ENCODE measurements around the gene ERF.

ERF gene

GRCh38 chr19:42275103-42275502, 20.2 kb upstream of the ERF start:
- H3K4me3 ChIP-seq (ENCODE audit: low read depth, low read length, poor library complexity, severe bottlenecking): no peak overlapping the region
- peaks cover 29% of the 10 kb centered on the region for H3K4me1 ChIP-seq (ENCODE audit: insufficient read depth, low read length, severe bottlenecking)
- no peaks in the 10 kb centered on the region for H4K20me1 ChIP-seq (ENCODE audit: insufficient read depth, low read length)
- no peaks in the 10 kb centered on the region for H3F3A ChIP-seq (ENCODE audit: insufficient read depth, low read length)
- H2AFZ ChIP-seq (ENCODE audit: low read length): no peak overlapping the region
- H3K79me2 ChIP-seq (ENCODE audit: insufficient read depth, low read length): no peaks in the 10 kb centered on the region
- TF ChIP-seq EZH2 (IDR thresholded peaks at IDR 0.05; ENCODE audit: borderline replicate concordance, low read length): no peak
- TF ChIP-seq CTCF (IDR thresholded peaks at IDR 0.05; ENCODE audit: low read length): no peak
- no peak overlapping the region for H3K9ac ChIP-seq (ENCODE audit: low read length)
- no peaks in the 10 kb centered on the region for H3K27me3 ChIP-seq (ENCODE audit: insufficient read depth, low read length)
- no peak overlapping the region for H3K4me2 ChIP-seq (ENCODE audit: low read length)
- no peaks in the 10 kb centered on the region for H3K9me2 ChIP-seq (ENCODE audit: low read depth, low read length)
- H3K27ac ChIP-seq (ENCODE audit: low read depth, low read length, poor library complexity, severe bottlenecking): no peak overlapping the region
- H3K36me3 ChIP-seq (ENCODE audit: insufficient read depth, low read length): peaks cover 4% of the 10 kb centered on the region; the same call in 1 of the 2 replicates
- no peaks in the 10 kb centered on the region for H3K9me3 ChIP-seq (ENCODE audit: low read length)

- H3K27me3 ChIP-seq (ENCODE audit: insufficient read depth, low read length): no peaks in the 10 kb centered on the region
- TF ChIP-seq EZH2 (IDR thresholded peaks at IDR 0.05; ENCODE audit: borderline replicate concordance, low read length) (no peak), CTCF (IDR thresholded peaks at IDR 0.05; ENCODE audit: low read length) (no peak)
- no peak overlapping the region for H3K4me3 ChIP-seq (ENCODE audit: low read depth, low read length, poor library complexity, severe bottlenecking)
- H3K36me3 ChIP-seq (ENCODE audit: insufficient read depth, low read length): peaks cover 4% of the 10 kb centered on the region; the same call in 1 of the 2 replicates
- no peak overlapping the region for H3K4me2 ChIP-seq (ENCODE audit: low read length)
- peaks cover 31% of the 10 kb centered on the region for H3K4me1 ChIP-seq (ENCODE audit: insufficient read depth, low read length, severe bottlenecking)
- no peaks in the 10 kb centered on the region for H3K79me2 ChIP-seq (ENCODE audit: insufficient read depth, low read length)
- no peaks in the 10 kb centered on the region for H3K9me2 ChIP-seq (ENCODE audit: low read depth, low read length)
- H3K9me3 ChIP-seq (ENCODE audit: low read length): no peaks in the 10 kb centered on the region
- no peak overlapping the region for H2AFZ ChIP-seq (ENCODE audit: low read length)
- H3K27ac ChIP-seq (ENCODE audit: low read depth, low read length, poor library complexity, severe bottlenecking): no peak overlapping the region
- no peak overlapping the region for H3K9ac ChIP-seq (ENCODE audit: low read length)
- no peaks in the 10 kb centered on the region for H4K20me1 ChIP-seq (ENCODE audit: insufficient read depth, low read length)
- no peaks in the 10 kb centered on the region for H3F3A ChIP-seq (ENCODE audit: insufficient read depth, low read length)
Measured at GRCh38 chr19:42274065-42274682, 19.2 kb upstream of the ERF start.

GRCh38 chr19:42273407-42274064, 18.6 kb upstream of the ERF start:
- H3K9me2 ChIP-seq (ENCODE audit: low read depth, low read length): no peaks in the 10 kb centered on the region
- H3K4me1 ChIP-seq (ENCODE audit: insufficient read depth, low read length, severe bottlenecking): peaks cover 24% of the 10 kb centered on the region
- no peak overlapping the region for H3K4me2 ChIP-seq (ENCODE audit: low read length)
- no peak for TF ChIP-seq CTCF (IDR thresholded peaks at IDR 0.05; ENCODE audit: low read length)
- no peak for TF ChIP-seq EZH2 (IDR thresholded peaks at IDR 0.05; ENCODE audit: borderline replicate concordance, low read length)
- no peaks in the 10 kb centered on the region for H4K20me1 ChIP-seq (ENCODE audit: insufficient read depth, low read length)
- H3K79me2 ChIP-seq (ENCODE audit: insufficient read depth, low read length): no peaks in the 10 kb centered on the region
- H3F3A ChIP-seq (ENCODE audit: insufficient read depth, low read length): no peaks in the 10 kb centered on the region
- H3K36me3 ChIP-seq (ENCODE audit: insufficient read depth, low read length): peaks cover 4% of the 10 kb centered on the region; the same call in 1 of the 2 replicates
- no peak overlapping the region for H3K27ac ChIP-seq (ENCODE audit: low read depth, low read length, poor library complexity, severe bottlenecking)
- H3K9me3 ChIP-seq (ENCODE audit: low read length): no peaks in the 10 kb centered on the region
- H3K27me3 ChIP-seq (ENCODE audit: insufficient read depth, low read length): no peaks in the 10 kb centered on the region
- no peak overlapping the region for H3K4me3 ChIP-seq (ENCODE audit: low read depth, low read length, poor library complexity, severe bottlenecking)
- no peak overlapping the region for H2AFZ ChIP-seq (ENCODE audit: low read length)
- no peak overlapping the region for H3K9ac ChIP-seq (ENCODE audit: low read length)
